Cerebellar nuclear complex (tissue), 1 donor: Measurements from ENCODE around the gene NT5DC3.
"Not testable (repeated sequence)": the region's sequence is repeated elsewhere in the genome, so short reads cannot be mapped to it uniquely, and the experiment has no call there.

Experiments
- DNase-seq, 2 experiments: peaks; one replicate each; lab custom pipeline; 2025; lab: John Stamatoyannopoulos, UW

Gene NT5DC3

GRCh38 chr12:103855036-103855712 lies 14.1 kb upstream of the NT5DC3 start:
- DNase-seq, result no peak

DNA sequence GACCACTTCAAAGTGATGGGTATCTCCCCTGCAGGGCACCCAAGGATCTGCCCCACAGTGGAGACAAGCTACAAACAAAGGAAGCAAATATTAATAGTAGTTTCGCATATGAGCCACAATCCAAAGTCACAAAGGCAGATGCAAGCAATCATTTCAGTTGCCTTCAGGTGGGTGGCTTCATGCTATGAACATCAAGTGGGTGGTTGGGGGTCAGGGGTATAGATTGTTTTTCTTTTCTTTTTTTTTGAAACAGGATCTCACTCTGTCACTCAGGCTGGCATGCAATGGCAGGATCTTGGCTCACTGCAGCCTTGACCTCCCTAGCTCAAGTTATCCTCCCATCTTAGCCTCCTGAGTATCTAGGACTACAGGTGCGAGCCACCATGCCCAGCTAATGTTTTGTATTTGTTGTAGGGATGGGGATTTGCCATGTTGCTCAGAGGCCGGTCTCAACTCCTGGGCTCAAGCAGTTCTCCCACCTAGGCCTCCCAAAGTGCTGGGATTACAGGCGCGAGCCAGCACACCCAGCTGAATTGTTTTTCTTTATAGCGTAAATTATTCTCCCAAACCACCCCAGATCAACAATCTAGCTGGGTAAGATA lies 13.4 kb upstream of the NT5DC3 start:
- DNase-seq, result no peak

- DNase-seq, result no peak
These were observed 11.5 kb upstream of the NT5DC3 start for GRCh38 chr12:103852498-103852997.

DNA sequence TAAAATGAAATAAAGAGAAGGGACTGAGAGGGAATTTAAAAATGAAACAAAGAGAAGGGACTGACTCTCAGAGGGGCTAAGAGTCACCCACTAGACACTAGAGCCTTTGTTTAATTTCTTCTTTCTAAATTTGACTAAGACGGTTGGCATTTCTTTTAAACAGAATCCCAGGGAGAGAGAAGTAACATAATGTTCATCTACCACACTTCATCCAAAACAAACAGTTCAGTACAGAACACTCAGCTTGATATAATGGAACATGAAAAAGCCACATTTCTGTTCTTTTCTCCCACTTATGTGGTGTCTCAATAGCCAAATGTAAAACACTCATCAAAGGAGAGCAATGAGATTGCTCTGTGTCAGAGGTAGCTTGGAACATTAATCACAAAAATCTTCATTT lies 10.1 kb upstream of the NT5DC3 start:
- DNase-seq, result no peak

DNA sequence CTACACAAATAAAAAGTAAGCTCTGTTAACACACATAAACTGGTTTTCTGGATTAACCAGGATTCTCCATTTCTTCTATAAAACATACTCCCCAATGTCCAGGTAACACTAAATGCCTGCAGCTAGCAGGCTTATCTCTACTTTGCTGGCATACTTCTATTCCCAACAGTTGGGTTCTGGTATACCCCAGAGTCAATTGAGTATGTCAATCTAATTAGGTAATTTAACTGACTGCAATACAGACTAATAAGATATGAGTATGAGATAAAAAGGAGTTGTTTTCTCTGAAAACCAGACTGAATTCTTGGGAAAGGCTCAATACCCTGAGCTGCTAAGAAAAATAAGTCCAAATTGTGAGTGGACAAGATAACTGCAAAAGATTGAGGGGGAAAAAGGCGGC lies 9.4 kb upstream of the NT5DC3 start:
- no peak for DNase-seq

DNA sequence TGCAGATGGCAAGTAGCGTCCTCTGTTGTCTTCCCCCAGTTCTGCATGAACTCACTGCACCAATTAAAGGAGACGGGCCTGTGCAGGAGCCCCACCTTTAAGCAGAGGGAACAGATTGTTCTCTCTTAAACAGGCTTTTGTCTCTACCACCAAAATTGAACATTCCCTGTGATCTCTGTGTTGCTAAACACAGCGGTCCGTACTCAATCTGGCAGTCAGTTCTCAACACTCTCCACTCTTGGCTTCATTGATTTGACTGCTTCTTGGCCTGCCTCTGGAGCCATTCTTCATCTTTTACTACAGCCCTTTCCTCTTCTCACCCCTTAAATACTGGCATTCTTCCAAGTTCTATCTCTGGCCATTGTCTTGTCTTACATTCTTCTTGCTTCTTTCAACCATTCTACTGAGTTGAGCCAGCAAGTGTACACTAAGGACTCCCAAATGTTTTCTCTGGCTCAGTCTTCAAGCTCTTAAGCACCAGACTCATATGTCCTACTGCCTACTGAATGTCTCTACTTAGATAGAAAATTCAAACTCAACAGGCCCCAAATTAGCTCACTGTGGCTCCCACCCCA lies 8.0 kb upstream of the NT5DC3 start:
- no peak for DNase-seq

GRCh38 chr12:103848143-103848542 lies 7.1 kb upstream of the NT5DC3 start:
- DNase-seq, result no peak

DNA sequence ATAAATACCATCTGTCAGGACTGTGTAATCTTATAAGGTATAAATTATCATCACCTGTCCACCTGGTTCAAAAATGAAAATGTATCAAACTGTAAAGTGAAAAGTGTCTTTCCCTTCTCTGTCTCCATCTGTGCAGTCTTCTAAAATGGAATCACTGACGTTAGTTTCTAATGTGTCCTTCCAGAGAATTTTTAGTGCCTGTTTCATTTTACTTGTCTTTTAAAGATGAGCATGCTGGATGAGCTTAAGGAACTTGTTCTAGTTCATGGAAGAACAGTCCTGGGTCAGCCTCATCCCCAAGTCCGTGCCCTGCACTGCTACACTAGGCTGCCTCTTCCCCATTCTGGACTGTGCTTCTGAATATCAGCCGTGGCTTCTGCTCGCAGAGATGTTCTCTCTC lies 5.4 kb upstream of the NT5DC3 start:
- no peak for DNase-seq

DNA sequence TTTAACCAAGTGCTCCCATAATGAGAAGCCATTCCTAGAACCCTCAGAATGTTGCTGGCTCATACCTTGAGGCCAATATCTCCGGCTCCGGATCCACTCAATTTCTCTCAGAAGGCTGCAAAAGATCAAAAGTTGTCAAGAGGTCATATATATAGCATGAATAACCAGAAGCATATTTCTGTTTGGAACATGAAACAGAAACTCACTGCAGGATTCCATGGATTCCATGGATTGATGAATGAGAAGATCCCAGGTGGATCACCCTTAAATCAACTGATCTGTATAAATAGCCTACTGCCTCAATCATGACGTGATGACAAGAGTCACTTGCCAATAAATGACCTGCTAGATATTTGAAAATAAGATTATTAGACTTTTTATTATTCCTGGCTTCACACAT lies 3.3 kb upstream of the NT5DC3 start:
- no peak for DNase-seq

GRCh38 chr12:103841690-103842584 lies 903 bp upstream of the NT5DC3 start:
- no peak for DNase-seq

GRCh38 chr12:103840462-103840875 lies 565 bp downstream of the NT5DC3 start:
- DNase-seq, result no peak

DNA sequence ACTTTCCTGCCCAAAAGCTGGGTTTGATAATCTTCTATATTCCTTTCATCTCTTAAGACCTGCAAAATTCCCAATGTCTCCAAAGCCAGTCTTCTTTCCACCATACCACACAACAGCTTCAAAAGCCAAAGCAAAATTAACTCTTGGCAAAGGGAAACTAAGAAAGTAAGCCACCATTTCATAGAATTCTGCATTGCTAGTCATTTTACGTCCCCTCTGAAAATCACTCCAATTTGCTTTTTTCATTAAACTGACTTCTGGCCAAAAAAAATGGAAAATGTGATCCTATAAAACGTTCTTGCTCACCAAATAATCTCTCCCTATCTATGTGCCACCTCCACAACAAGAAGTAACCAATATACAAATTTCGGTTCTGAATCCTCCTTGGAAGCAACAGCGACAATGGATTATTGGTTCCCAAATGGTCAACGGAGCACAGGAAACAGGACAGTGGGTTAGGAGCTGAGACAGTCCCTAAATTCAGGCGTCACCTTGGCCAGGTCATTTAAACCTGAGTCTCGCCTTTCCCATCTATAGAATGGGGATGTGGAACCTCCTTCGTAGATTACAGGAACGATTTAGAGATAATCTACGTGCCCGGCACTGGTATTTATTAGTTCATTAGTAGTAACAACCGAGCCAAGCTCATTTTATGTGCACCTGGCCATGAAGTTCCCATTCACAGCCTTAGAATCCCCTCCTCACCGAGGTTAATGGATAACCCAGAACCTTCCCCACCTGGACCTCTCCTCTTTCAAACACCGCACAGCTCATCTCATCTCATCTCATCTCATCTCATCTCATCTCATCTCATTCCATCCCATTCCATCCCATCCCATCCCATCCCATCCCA lies 1.2 kb downstream of the NT5DC3 start:
- no peak for DNase-seq

DNA sequence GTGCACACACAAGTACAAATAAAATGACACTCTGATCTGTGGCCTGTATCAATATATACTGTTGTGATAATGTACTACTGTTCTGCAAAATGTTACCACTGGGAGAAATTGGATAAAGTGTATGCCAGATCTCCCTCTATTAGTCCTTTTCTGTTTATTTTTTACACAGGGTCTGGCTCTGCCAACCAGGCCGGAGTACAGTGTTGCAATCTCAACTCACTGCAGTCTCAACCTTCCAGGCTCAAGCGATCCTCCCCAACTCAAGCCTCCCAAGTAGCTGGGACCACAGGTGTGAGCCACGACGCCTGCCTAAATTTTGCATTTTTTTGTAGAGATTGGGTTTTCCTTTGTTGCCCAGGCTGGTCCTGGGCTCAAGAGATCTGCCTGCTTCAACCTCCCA lies 1.9 kb downstream of the NT5DC3 start:
- DNase-seq, result no peak

DNA sequence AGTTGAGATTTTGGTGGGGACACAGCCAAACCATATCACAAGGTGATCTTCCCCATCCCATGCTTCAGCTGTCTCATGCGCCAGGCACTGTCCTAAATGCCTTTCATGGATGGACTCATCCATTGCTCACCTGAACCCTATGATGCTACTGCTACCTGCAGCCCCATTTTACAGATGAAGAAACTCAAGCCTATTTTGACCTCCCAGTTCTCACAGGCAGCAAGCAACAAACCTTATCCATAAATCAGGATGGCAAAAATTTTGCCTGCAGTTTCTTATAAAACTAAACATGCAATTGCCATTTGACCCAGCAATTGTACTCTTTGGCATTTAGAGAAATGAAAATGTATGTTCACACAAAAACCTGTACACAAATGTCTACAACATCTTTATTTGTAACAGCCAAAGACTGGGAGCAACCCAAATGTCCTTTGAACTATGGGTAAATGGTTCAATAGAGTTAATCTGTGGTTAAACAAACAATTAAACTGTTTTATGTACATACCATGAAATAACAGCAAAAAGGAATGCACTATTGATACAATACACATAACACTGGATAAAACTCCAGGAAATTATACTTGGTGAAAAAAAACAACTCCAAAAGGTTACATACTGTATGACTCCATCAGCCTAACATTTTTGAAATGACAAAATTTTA lies 2.6 kb downstream of the NT5DC3 start:
- DNase-seq, result no peak

DNA sequence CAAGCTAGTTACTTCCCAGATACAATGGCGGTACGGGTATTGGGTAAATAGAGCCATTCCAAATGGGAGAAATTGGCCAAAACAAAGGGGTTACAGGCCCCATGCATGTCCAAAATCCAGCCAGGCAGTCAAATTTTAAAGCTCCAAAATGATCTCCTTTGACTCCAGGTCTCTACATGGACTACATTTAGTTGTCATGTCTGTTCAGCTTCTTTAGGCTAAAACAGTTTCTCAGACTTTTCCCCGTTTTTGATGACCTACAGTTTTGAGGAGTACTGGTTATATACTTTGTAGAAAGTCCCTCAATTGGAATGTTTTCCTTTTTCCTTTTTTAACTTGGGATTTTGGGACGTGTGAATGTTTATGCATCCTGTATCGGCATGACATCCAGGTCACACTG lies 4.7 kb downstream of the NT5DC3 start:
- DNase-seq, result no peak

DNA sequence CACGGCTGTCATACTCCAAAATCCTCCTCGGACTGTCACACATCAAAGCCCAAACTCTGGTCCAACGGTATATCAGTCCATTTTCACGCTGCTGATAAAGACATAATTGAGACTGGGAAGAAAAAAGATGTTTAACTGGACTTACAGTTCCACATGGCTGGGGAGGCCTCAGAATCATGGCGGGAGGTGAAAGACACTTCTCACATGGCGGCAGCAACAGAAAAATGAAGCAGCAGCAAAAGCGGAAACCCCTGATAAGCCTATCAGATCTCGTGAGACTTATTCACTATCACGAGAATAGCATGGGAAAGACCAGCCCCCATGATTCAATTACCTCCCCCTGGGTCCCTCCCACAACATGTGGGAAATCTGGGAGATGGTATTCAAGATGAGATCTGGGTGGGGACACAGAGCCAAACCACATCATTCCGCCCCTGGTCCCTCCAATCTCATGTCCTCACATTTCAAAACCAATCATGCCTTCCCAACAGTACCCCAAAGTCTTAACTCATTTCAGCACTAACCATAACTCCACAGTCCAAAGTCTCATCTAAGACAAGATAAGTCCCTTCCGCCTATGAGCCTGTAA lies 5.2 kb downstream of the NT5DC3 start:
- not testable (repeated sequence) for DNase-seq

DNA sequence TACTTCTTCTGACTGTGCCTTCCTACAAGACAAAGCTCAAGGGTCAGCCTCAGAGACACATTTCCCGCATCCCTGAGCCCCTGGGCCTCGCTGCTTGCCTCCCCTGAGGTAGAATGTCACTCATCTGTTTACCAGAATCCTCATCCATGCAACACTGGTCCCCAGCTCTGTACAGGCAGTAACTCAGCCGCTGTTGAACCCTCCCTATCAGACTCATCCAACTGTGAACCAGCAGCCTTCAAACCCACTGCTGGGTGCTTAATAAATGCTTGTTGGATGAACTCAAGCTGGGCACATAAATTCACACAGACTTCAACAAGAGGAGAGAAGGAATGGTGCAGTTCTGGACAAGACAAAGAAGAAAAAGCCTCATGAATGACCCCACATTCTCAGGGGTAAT lies 6.1 kb downstream of the NT5DC3 start:
- no peak for DNase-seq

DNA sequence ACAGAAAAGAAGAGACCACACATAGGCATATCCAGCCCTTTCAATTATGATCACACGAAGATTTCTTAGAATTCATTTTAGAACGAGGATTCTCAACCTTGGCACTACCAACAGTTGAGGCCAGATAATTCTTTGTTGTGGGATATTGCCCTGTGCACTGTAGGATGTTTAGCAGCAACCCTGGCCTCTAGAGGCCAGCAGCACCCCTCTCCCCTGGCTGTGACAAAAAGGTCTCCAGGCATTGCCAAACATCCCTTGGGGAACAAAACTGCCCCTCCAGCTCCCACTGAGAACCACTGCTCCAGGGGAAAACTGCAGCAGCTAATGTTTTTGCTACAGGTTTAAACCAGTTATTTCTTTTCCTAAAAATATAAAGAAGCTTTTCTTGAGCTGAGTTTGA lies 7.1 kb downstream of the NT5DC3 start:
- DNase-seq, result no peak

GRCh38 chr12:103833095-103833775 lies 7.8 kb downstream of the NT5DC3 start:
- no peak for DNase-seq
